ENCODE data around the gene ZNF341.

Gene ZNF341

DNA sequence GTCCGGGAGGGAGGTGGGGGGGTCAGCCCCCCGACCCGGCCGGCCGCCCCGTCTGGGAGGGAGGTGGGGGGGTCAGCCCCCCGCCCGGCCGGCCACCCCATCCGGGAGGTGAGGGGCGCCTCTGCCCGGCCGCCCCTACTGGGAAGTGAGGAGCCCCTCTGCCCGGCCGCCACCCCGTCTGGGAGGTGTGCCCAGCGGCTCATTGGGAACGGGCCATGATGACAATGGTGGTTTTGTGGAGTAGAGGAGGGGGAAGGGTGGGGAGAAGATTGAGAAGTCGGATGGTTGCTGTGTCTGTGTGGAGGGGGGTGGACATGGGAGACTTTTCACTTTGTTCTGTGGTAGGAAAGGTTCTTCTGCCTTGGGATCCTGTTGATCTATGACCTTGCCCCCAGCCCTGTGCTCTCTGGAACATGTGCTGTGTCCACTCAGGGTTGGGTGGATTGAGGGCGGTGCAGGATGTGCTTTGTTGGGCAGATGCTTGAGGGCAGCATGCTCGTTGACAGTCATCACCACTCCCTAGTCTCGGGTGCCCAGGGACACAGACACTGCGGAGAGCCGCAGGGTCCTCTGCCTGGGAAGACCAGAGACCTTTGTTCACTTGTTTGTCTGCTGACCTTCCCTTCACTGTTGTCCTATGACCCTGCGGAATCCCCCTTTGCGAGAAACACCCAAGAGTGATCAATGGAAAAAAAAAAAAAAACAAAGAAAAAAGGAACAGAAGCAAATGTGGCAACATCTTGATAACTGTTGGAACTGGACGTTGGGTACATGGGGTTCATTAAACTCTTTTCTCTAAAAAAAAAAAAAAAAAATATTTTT is 30.0 kb upstream of the ZNF341 start:
- DNase-seq (ENCODE audit: extremely low spot score, insufficient read length, low read depth) (no peak), FAIRE-seq (no peak)

DNA sequence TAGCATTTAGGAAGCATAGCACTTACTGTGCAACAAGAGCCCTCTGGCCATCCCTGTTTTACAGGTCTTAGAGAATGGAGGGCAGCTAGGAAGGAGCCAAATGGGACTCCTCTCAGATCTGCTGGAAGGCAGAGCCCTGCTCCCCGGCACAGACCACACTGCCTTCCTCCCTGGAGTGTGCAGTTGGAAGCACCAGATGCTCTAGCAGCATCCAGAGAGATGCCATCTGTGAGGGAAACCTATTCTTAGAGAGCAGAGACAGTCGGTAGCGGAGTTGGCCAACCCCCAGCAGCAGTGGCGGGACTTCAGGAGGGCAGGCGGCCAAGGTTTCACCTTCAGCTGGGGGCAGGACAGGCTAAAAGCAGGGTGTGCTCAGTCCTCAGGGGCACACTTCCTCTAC is 28.9 kb upstream of the ZNF341 start:
- no peak for FAIRE-seq
- DNase-seq (ENCODE audit: extremely low spot score, insufficient read length, low read depth): no peak

DNA sequence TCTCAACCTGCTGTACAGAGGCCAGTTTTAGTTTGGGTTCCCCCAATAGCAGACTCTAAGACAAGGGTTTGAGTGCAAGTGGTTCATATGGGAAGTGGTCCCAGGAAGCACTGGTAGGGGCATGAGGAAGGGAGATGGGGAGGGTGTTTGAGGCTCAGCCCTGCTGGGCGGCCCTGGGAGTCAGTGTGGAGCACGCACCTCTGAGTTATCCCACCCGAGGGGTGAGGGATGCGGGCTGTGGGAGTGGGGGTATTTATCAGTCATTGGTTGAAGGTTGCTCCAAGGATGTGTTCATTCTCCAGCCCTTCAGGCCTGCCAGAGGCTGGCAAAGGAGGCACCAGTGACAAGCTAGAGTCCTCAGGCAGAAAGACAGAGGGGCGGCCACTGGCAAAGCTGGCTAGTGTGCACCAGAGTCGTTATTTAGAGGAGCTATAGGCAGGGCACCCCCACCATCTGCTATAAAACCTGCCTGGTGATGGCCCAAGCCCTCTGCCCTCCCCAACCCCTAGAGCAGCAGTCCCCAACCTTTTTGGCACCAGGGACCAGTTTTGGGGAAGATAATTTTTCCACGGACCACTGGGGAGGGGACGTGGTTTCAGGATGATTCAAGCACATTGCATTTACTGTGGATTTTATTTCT is 28.2 kb upstream of the ZNF341 start:
- FAIRE-seq (no peak), DNase-seq (ENCODE audit: extremely low spot score, insufficient read length, low read depth) (no peak)

DNA sequence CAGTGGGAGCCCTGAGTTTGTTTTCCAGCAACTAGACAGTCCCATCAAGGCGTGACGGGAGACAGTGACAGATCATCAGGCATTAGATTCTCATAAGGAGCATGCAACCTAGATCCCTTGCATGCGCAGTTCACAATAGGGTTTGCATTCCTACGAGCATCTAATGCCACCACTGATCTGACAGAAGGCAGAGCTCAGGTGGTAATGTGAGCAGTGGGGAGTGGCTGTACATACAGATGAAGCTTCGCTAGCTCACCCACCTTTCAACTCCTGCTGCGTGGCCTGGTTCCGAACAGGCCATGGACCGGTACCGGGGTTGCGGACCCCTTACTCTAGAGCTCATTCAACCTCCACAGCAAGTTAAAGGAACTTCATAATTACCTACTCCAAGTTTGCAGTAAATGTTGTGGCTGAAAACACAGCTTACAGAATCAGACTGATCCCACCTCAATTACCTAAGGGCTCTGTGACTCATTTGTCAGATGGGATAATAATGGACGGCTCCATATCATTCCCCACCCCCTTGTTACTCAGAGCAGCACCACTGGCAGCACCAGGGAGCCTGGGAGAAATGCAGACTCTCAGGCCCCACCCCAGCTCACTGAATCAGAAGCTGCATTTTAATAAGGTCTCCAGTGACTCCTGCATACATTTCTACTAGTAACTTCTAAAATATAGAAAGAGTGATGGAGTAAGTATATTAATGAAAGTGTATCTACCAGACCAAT is 27.4 kb upstream of the ZNF341 start:
- no peak for FAIRE-seq

DNA sequence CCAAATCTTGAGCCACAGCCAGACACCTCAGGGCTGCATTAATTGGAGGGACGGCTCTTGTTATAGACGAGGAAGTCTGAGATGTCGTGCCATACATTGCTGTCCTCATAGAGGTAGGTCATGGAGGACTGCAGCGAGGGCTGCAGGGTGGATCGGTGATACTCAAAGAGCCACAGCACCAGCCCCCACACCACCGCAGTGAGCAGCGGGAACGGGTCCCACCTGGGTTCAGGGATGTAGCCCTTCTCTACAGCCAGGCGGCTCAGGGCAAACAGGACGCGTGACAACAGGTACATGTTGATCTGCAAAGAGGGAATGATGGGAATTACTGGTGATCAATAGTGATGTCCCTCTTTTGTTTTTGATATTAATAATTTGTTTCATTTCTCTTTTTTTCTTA is 24.1 kb upstream of the ZNF341 start:
- no peak for FAIRE-seq
- DNase-seq (ENCODE audit: extremely low spot score, insufficient read length, low read depth): no peak

More for the DNA sequence above, 27.4 kb upstream of the ZNF341 start:
- DNase-seq (ENCODE audit: extremely low spot score, insufficient read length, low read depth): no peak

DNA sequence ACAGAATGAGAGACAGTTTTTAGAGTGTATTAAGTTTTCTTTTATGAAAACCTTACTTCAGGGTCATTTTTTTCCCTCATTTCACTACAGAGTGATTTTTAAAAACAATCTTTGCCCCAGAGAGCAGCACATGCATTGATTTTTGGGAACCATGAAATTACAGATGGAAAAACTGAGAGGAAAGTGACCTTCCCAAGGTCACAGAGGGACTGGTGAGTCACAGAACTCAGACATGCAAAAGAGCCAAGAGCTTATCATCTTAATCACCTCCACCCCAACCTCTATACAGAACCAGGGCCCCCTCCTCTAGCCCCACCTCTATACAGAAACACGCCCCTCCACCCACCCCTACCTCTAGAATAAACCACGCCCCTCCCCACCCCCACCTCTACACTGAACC is 22.4 kb upstream of the ZNF341 start:
- FAIRE-seq: no peak
- DNase-seq (ENCODE audit: extremely low spot score, insufficient read length, low read depth): no peak

DNA sequence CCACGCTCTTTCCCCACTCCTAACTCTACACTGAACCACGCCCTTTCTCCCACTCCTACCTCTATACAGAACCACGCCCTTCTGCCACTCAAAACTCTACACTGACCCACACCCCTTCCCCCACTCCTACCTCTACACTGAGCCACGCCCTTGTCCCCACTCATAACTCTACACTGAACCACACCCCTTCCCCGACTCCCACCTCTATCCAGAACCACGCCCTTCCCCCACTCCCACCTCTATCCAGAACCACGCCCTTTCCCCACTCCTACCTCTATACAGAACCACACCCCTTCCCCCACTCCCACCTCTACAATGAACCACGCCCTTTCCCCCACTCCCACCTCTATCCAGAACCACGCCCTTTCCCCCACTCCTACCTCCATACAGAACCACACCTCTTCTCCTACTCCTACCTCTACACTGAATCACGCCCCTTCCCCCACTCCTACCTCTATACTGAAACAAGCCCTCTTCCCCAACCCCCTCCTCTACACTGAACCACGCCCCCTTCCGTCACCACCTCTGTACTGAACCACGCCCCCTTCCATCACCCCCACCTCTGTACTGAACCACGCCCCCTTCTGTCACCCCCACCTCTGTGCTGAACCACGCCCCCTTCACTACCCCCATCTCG is 21.8 kb upstream of the ZNF341 start:
- FAIRE-seq (no peak), DNase-seq (ENCODE audit: extremely low spot score, insufficient read length, low read depth) (no peak)

DNA sequence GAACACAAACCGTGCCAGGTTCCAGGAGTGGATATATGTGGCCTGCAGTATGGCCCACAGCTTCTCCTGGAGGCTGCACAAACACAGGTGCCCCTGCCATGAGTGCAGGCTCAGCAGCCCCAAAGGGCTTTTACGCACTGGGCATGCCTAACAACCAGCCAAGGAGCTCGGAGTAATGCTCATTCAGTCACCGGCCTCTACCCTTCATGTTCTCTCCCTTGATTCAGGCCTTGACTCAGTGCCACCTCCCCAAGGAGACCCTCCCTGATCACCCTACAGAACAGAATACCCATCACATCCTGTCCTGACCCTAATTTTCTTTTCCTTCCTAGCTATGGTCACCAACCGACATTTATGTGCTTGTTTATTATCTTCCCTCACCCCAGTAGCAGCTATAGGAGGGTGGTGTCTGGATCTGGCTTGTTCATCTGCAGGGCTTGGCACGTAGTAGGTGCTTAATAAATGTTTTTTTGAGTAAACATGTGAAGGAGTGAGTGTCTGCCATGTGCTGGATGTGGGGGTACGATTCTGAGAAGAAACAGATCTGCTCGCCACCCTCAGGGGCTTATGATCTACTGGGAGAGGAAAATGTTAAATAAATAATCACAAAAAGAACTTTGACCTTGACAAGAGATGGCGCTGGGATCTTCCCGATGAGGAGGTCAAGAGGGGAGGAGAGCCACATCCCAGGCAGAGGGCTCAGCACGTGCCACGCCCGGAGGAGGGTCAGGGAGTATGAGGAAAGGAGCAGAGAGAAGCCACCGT is 20.9 kb upstream of the ZNF341 start:
- FAIRE-seq (no peak), DNase-seq (ENCODE audit: extremely low spot score, insufficient read length, low read depth) (no peak)

DNA sequence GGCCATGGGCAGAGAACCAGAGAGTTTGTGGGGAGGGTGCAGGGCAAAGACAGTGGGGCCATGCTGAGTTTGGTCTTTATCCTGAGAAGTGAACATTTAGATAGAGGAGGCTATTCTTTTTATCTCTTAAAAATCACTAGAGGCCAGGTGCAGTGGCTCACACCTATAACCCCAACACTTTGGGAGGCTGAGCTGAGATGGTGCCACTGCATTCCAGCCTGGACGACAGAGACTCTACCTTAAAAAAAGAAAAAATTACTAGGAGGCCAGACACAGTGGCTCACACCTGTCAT is 20.4 kb upstream of the ZNF341 start:
- FAIRE-seq (no peak), DNase-seq (ENCODE audit: extremely low spot score, insufficient read length, low read depth) (no peak)

DNA sequence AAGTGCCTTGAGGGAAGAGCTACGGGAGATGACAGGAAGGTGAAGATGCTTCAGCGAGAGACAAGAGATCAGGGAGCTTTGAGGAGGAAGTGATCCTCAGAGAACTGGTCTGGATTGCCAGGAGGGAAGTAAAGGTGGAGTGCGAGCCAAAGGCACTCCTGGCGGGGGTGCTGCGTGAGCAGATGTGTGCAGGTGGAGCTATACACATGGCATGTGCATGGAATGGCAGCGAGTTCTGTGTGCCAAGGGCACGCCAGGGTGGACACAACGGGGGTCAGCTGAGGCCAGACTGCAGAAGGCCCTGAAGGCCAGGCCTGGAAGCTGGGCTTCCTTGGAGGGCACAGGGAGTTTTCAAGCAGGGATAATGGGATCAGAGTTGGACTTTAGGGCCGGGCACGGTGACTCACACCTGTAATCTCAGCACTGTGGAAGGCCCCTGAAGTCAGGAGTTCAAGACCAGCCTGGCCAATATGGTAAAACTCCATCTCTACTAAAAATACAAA is 17.9 kb upstream of the ZNF341 start:
- DNase-seq (ENCODE audit: extremely low spot score, insufficient read length, low read depth) (no peak), FAIRE-seq (no peak)

DNA sequence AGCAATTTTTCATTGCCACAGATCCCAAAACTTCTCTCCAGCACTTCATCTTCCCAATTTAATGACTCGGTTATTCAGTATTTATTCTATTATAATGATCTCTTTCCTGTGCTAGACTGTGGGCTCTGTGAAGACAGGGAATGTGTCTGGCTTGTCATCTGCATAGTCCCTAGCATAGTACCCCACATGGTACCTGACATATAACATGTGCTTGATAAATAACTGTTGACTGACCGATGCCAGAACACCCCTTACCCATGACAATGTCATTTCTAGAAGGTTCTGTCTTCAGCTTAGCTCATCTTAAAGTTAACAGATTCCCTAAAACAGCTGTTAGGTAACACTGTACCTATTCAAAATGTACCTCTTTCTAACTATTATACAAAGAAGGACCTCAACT is 15.3 kb upstream of the ZNF341 start:
- no peak for DNase-seq (ENCODE audit: extremely low spot score, insufficient read length, low read depth)
- no peak for FAIRE-seq

DNA sequence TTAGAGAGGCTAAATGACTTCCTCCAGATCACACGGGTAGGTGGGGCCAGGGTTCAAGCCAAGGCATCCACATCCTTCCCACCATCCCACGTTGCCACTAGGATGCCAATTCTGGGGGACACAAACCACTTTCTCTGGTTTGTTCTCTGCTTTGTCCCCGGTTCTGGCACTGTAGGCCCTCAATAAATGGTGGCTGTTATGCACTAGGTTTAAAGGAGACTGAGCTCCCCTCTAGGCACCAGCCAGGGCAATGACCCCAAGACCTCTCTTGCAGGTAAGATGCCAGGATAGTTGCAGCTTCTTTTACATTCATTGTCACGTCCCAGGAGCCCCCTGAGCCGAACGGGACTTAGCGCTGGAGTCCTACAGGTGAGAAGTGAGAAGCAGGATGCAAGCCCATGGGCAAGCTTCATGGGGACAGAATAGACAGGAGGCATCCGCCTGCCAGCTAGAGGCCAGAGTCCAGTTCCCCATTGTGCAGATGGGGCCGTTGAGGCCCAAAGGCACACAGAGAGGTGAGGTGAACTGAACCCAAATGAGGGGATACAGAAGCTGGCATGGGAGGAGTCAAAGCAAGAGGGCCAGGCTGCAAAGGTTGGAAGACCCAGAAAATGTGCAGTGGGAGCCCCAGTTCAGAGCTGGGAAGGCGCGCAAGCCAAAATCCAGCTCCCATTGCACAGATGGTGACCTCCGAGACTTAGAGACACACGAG is 12.4 kb upstream of the ZNF341 start:
- DNase-seq (ENCODE audit: extremely low spot score, insufficient read length, low read depth) (no peak), FAIRE-seq (no peak)

DNA sequence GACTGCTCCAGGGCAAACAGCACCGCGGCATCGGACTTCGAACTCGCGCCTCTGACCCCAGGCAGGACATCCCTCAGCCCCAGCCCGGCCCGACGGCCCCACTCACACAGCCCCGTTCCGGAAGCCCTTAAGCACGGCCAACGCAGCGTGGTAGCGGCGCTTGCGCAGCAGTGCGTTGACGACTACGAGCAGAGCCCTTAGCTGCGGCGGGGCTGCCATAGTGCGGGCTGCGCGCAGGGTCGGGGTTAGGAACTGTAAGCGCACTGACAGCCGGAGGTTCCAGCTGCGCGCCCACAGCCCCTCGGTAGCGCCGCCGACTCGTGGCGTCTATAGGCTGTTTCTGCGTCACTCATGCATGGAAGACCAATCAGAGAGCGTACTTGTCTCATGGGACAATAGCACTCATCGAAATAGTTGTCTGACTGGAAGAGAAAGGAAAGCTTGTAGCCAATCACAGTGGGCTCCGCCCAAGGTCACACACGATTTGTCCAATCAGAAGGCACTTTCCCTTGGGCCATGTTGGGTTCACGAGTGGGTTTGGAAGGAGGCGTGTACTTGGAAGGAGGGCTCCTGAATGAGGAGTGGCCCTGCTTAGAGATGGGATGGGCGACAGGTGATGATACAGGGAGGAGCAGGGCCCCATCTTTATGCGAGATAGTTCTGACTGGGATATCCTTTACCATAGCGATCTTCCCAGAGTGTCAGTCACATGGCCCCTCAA is 11.6 kb upstream of the ZNF341 start, which contains the start of gene PXMP4:
Gene PXMP4, minus strand, starts transcription at position 322 of the 721 bp plus-strand sequence. Its CDS starts 103 bp downstream, at position 219.
- FAIRE-seq: peak; percentile 97
- DNase-seq (ENCODE audit: extremely low spot score, insufficient read length, low read depth): peak; percentile 95

DNA sequence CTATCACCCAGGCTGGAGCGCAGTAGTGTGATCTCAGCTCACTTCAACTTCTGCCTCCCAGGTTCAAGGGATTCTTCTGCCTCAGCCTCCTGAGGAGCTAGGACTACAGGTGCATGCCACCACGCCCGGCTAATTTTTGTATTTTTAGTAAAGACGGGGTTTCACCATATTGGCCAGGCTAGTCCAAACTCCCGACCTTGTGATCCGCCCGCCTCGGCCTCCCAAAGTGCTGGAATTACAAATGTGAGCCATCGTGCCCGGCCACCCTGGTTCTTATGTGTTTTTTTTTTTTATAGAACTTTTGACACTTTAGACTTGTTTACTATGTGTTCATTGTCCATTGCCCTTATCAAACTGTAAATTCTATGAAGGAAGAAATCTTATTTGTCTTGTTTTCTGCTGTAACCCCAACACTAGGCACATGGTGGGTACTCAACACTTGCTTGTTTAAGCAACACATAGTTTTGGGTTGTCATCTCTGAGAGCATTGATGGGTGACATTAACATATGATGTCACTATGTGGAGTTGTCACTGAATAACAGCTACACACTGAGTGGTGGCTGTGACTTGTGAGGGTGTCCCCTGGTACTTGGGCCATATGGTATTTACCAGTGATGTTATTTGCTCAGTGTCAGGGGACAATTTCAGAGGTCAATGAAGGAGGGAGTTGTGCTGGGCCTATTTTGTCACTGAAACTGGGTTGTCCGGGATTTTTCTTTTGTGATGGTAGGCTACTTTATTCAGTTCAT is 10.2 kb upstream of the ZNF341 start:
- no peak for FAIRE-seq
- DNase-seq (ENCODE audit: extremely low spot score, insufficient read length, low read depth): no peak

DNA sequence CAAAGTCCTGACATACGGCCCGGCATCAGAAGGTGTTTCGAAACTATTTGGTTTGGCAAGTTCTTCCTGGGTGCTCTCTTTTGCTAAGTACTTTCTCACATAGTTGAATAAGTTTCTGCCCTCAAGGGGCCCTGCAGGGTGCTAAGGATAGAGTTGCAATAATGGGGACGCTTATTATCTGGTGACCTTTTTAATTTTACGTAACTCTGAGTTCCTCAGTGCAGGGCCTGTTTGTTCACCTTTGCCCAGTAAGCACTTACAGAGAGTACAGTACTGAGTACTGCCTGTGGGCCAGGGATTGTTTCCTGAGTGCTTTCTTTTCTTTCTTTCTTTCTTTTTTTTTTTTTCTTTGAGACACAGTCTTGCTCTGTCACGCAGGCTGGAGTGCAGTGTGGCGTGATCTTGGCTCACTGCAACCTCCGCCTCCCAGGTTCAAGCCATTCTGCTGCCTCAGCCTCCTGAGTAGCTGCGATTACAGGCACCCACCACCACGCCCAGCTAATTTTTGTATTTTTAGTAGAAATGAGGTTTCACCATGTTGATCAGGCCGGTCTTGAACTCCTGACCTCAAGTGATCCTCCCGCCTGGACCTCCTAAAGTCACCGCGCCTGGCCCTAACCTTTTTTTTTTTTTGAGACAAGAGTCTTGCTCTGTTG is 7.2 kb upstream of the ZNF341 start:
- no peak for DNase-seq (ENCODE audit: extremely low spot score, insufficient read length, low read depth)
- FAIRE-seq: no peak

DNA sequence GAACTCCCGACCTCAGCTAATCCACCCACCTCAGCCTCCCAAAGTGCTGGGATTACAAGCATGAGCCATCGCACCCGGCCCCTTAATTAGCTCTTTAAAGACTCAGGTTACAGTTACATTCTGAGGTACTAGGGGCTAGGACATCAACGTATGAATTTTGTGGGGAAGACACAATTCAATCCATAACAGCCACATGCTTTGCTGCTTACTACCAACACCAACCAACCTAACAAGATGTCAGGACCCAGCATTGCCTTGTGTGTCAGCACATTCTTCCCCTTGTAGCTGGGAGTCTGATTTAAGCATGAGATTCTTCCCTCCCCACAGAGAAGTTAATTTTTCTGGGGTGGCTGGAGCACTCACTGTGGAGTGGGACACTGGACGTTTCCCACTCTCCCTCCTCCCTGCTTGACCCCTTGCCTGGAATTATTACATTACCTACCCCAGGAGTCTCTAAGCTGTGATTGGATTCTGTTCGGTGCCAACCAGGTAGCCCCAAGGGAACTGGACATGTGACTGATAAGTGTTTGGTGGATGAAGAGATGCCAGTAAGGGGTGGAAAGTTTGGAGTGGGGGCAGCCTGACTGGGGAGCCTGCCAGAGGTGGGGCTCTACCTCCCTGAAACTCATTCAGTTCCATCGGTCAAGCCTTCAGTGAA is 6.1 kb upstream of the ZNF341 start:
- DNase-seq (ENCODE audit: extremely low spot score, insufficient read length, low read depth): no peak
- FAIRE-seq: no peak

DNA sequence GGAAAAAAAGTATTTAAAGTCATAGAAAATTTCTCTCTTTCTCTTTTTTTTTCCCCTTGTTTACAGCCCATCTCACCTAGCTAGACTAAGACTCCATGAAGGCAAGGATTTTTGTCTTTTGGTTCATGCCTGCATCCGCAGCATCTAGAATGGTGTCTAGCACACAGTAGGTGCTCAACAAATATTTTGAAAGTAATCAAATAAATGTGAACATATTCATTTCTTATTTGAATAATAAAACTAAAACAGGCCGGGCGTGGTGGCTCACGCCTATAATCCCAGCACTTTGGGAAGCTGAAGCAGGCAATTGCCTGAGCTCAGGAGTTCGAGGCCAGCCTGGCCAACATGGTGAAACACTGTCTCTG is 4.7 kb upstream of the ZNF341 start:
- FAIRE-seq (no peak), DNase-seq (ENCODE audit: extremely low spot score, insufficient read length, low read depth) (no peak)

Data from GM18507 (cell line).